KG1 (cell line): ENCODE data around the gene MPZL2.
A peak's percentile ranks its signal among the peaks of the same experiment; 100 is the strongest.

Experiments used
- DNase-seq: peaks from one replicate; lab custom pipeline; 2025; lab: John Stamatoyannopoulos, UW

Gene MPZL2

DNA sequence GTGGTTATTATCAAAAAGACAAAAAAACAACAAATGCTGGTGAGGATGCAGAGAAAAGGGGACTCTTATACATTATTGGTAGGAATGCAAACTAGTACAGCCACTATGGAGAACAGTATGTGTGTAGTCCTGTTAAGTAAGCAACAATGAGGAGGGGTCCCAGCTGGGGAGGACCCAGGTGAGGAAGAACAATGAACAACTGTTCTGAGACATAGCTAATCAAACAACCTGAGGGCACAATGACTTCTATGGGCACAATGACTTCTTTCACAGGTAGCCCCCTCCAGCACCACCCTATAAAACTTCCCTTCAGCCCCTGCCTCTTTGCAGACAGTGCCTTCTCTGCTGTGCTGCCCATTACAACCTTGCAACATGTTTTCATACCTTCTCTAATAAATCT lies 44.9 kb downstream of the MPZL2 start:
- no peak for DNase-seq

DNA sequence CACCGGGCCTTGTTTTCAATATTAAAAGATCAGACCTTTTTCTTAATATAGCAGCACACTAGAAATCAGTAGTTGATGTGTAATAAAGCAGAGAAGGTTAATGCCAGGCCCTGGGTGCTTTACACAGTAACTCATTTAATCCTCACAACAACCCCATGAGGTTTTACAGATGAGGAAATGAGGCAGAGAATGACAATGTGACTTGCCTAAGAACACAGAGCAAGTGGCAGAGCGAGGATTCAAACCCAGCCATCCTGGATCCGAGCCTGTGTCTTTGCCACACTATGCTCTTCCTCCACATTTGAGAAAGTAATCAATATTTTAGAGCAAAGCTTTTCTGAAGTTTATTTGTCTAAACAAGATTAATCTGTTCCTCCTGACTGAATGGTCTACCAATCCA lies 46.5 kb downstream of the MPZL2 start:
- no peak for DNase-seq

DNA sequence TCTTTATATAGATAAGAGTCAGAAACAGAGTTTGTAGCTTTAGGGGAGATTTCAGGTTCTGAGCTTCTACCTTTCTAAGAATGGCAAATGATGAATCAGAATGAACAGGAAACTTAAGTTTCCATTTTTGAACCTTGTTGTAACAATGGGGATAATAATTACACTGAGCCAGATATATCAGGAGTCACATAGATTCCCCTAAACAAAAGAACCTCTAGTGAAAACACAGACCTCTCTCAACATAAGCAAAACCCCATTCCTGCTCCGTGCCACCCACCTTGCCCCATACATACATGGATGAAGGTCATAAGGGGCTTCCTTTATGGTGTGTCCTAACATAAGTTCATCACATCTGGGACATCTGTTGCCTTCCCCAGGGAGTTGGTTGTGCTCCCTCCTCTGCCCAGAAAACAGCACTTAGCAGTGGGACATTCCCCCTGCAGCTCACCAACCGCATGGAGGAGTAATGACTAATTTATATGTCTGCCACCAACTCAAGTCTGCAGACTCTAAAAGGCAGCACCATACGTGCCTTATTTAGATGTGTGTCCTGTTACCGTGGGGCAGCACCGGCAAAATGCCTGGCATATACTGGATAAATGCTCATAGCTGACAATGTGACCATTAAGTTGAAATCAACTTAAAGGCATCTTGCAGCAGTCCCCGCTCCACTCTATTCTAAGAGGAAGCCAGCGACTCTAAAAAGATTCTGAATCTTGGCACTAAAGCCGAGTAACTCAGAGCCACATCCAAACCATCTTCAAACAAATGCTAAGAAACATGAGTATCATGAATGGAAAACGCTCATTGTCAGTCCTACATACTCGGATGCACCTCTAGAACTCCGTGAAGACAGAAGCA lies 47.2 kb downstream of the MPZL2 start:
- no peak for DNase-seq

DNA sequence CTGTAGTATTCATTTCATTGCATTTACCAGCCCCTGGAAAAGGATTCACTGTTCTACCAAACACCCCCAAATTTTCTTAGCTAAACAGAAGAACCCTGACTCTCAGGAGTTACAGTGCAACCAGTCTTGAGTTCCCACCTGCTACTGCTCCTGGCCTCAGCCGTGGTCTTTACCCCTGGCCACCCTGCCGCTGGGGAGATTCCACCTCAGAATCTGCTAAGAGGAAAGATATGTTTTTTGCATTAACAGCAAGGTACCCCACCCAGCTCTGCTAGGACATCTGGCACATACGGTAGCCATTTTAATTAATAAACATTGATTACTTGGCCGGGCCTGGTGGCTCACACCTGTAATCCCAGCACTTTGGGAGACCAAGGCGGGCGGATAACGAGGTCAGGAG lies 48.3 kb downstream of the MPZL2 start:
- no peak for DNase-seq

- no peak for DNase-seq
Measured at GRCh38 chr11:118215262-118215661, 48.8 kb downstream of the MPZL2 start.

GRCh38 chr11:118214210-118214914 lies 49.7 kb downstream of the MPZL2 start:
- DNase-seq: peak; percentile 65

DNA sequence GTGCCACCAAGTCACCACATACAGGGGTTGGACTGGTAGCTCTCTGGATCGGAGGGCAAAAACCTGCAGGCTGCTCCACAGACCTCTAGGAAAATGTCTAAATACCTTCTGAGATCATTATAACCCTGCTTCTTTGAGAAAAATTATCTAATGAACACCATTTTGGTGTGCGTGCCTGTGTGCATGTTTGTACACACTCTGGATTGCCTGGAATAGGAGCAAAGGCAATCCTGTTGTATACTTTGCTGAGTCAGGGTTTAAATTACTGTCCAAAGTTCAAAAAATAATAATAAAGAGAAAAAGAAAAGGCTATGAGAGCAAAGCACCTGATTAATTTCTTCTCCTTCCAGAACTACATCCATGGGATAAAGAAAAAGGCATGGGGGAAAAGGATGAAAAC lies 50.3 kb downstream of the MPZL2 start:
- no peak for DNase-seq

- no peak for DNase-seq
Measured at GRCh38 chr11:118213201-118213600, 50.9 kb downstream of the MPZL2 start.

DNA sequence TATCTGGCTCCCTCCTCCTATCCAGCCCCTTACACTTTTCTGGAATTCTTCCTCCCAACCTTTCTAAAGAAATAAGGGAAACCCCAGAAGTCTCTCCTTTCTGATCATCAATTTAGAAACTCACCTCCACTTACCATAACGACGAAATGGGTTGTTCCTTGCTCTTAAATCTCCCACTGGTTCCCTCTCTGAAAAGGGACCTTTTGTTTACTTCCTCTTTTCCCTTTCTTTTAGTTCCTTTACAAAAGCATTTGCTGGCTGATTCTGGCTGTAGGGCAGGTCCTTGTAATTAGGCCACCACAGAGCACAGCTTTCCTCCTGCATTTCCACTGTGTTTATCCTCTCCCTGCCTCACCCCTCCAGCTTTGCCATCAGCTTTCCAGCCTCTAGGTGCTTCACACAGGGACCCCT lies 51.3 kb downstream of the MPZL2 start:
- no peak for DNase-seq

- DNase-seq: no peak
Measured at GRCh38 chr11:118212131-118212725, 51.9 kb downstream of the MPZL2 start.

DNA sequence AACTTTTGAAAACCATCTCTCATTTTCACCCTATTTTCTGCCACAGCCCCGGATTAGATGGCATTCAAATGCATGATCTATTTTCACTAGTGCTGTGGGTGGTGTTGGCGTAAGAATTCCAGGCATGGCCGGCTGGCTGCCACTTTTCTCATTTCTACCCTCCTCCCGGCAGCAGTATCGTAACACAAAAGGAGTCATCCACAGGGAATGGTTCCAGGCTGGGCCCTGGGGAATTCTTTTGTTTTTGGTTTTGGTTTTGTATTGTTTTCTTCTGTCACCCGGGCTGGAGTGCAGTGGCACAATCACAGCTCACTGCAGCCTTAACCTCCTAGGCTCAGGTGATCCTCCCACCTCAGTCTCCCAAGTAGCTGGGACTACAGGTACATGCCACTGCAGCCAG lies 53.1 kb downstream of the MPZL2 start:
- no peak for DNase-seq

DNA sequence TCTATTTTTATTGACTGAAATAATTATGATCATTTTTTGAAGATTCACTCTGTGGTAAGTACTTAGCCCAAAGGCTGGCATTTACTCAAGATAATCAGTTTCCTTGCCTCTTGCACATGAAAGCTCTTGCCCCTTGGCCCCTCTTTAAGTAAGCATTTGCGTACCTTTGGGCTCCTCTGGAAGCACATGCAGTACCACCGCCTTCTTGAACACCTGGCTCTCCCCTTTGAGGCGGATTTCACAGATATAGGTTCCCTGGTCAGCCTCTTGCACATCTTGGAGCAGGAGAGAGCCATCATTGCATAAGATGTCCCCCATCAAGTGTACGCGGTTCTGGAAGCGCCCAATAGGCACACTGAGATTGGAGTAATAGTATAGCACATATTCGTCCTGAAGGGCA lies 53.8 kb downstream of the MPZL2 start:
- DNase-seq: no peak

DNA sequence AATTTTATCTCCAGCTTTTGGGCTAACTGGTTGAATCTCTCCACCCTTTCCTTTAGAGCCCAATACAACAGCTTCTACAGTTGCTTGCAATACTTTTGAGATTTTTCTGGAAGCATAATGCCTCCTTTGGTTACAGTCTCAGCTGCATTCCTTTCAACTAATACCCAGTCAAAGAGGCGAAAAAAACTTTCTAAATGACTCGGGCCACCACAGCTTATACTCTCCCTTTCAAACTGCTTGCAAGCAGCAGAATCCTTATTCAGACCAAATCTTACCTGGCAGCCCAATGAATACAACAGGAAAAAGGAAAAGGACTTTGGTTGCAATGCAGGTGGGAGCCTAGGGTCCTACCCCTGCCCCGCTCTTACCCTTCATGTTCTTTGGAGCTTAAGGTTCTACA lies 55.1 kb downstream of the MPZL2 start:
- DNase-seq: no peak

DNA sequence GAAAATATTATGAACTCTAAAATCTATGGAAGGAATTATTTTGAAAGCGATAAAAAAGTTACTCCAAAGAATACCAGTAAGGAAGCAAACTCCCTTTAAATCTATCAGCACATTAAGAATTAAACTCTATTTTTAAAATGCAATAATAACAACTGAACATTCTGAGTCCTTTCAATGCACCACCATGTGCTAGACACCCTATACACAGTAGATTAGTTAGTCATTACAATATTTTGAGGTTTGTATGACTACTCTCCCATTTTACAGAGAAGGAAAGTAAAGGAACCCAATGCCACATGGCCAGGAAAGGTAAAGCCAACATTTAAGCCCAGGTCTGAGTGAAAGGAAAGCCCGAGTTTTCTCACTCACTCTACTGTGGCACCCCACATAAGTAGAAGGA lies 57.0 kb downstream of the MPZL2 start:
- DNase-seq: no peak

- no peak for DNase-seq
Measured at GRCh38 chr11:118206391-118207031, 57.6 kb downstream of the MPZL2 start.

DNA sequence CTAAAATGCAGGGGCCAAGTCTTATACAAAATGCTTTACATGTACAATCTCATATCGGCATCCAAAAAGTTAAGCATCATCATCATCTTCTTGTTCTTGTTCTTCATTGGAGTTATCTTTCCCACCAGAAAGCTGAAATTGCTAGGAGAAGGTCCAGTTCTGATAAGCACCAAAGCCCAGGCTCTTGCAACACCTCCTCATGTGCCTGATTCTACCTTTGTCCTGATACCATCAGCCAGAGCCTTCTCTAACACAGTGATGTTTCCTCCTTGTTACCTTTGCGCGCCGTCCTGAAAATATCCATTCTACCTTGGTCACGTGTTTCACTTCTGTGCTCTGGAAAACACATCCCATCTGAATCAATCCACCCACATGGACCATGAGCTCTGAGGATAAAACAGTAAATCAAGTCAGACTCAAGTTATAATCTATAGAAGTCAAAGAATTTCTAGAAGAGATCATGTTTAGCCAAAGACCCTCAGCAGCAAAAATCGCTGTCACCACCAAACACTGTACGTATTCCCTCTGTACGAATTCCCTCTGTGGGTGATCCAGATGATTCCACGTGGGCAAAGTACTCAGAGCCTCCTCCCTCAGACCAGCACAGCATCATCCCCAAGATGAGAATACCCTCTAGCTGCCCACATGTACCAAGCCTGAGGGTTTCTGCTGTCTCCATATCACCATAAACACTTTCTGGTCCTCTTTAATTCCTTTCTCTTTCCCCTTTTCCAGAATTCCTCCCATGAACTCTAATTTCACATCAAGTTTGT lies 58.3 kb downstream of the MPZL2 start:
- no peak for DNase-seq
